ENCODE data around the gene MEDAG. TPM values are rescaled to one million over a fixed set of nuclear protein-coding genes. Genes with fewer than 3 reads are reported as not detected.

MEDAG gene
- not detected for total RNA-seq (2013)
- polyA plus RNA-seq (not detected), polyA minus RNA-seq (not detected in 2 replicates), total RNA-seq (0 to 1.2 (median 0.05) reads per million in 11 experiments)

GRCh38 chr13:30905932-30906383 lies at the start of gene MEDAG:
Gene MEDAG (plus strand): TSS chr13:30906271. CDS start chr13:30906516, 245 bp downstream.
- Histone ChIP-seq H3K4me3 (replicated peaks in 1 of 3; ENCODE audit: low read depth in 2 of 3, low read length in 3 of 3) (no peak within 1 kb of the TSS), H3K4me1 (ENCODE audit: control insufficient read depth in 1 of 2, insufficient read depth in 2 of 2, low read length in 2 of 2) (no peaks in the 10 kb centered on the region), H2AFZ (ENCODE audit: insufficient read depth, low read depth, low read length, poor library complexity, severe bottlenecking) (no peak within 1 kb of the TSS), H3K79me2 (ENCODE audit: insufficient read depth, low read length) (no peaks in the 10 kb centered on the region), H3K9me3 (replicated peaks in 1 of 2; ENCODE audit: control insufficient read depth in 1 of 2, insufficient read depth in 1 of 2, low read length in 2 of 2) (no peaks in the 10 kb centered on the region), H3K9ac (ENCODE audit: insufficient read depth, low read length, poor library complexity, severe bottlenecking) (no peak within 1 kb of the TSS), H4K20me1 (ENCODE audit: insufficient read depth, low read length) (no peaks in the 10 kb centered on the region), H3K27ac (ENCODE audit: low read depth in 1 of 2, low read length in 2 of 2) (no peak within 1 kb of the TSS), H3K36me3 (replicated peaks in 1 of 2; ENCODE audit: control insufficient read depth in 1 of 2, insufficient read depth in 2 of 2, low read length in 2 of 2) (no peaks in the 10 kb centered on the region), H3K27me3 (ENCODE audit: control insufficient read depth in 2 of 2, insufficient read depth in 2 of 2, low read length in 2 of 2) (peaks cover 47 to 60% of the 10 kb centered on the region in 2 donors), H3K4me2 (replicated peaks; ENCODE audit: extremely low read depth, low read length, poor library complexity, severe bottlenecking) (no peak within 1 kb of the TSS)
- Mint-ChIP-seq H3K36me3 (peaks cover 0 to 3% of the 10 kb centered on the region in 2 donors), H3K27me3 (ENCODE audit: low read depth in 3 of 3) (peaks cover 51 to 64% (median 59%) of the 10 kb centered on the region in 3 donors), H3K4me3 (peak within 1 kb of the TSS in 1 of 2 donors; percentile 67), H3K9me3 (peaks cover 0 to 13% (median 4%) of the 10 kb centered on the region in 7 donors), H3K4me1 (peaks cover 8% of the 10 kb centered on the region), H3K27ac (no peak within 1 kb of the TSS)
- no peak for DNase-seq
- 21% methylated on average over 30 of the region's 35 CpGs for WGBS (ENCODE audit: insufficient coverage)
- TF ChIP-seq CTCF (IDR thresholded peaks at IDR 0.05): no peak
- intact Hi-C loops (cut with micrococcal nuclease): no loop called here

- Histone ChIP-seq H3K4me1 (ENCODE audit: control insufficient read depth in 1 of 2, insufficient read depth in 2 of 2, low read length in 2 of 2) (no peaks in the 10 kb centered on the region), H3K9me3 (replicated peaks in 1 of 2; ENCODE audit: control insufficient read depth in 1 of 2, insufficient read depth in 1 of 2, low read length in 2 of 2) (no peaks in the 10 kb centered on the region), H3K4me2 (replicated peaks; ENCODE audit: extremely low read depth, low read length, poor library complexity, severe bottlenecking) (no peak overlapping the region), H3K9ac (ENCODE audit: insufficient read depth, low read length, poor library complexity, severe bottlenecking) (no peak overlapping the region), H3K36me3 (replicated peaks in 1 of 2; ENCODE audit: control insufficient read depth in 1 of 2, insufficient read depth in 2 of 2, low read length in 2 of 2) (no peaks in the 10 kb centered on the region), H3K27ac (ENCODE audit: low read depth in 1 of 2, low read length in 2 of 2) (no peak overlapping the region), H2AFZ (ENCODE audit: insufficient read depth, low read depth, low read length, poor library complexity, severe bottlenecking) (no peak overlapping the region), H3K79me2 (ENCODE audit: insufficient read depth, low read length) (no peaks in the 10 kb centered on the region), H3K27me3 (ENCODE audit: control insufficient read depth in 2 of 2, insufficient read depth in 2 of 2, low read length in 2 of 2) (no peaks in the 10 kb centered on the region), H3K4me3 (replicated peaks in 1 of 3; ENCODE audit: low read depth in 2 of 3, low read length in 3 of 3) (no peak overlapping the region), H4K20me1 (ENCODE audit: insufficient read depth, low read length) (no peaks in the 10 kb centered on the region)
- TF ChIP-seq CTCF (IDR thresholded peaks at IDR 0.05): no peak
- no peak for DNase-seq
- Mint-ChIP-seq H3K27me3 (ENCODE audit: low read depth in 3 of 3) (peaks cover 2 to 5% (median 3%) of the 10 kb centered on the region in 3 donors), H3K4me1 (no peaks in the 10 kb centered on the region), H3K27ac (no peak overlapping the region), H3K36me3 (no peaks in the 10 kb centered on the region), H3K4me3 (no peak overlapping the region), H3K9me3 (peaks cover 0 to 5% (median 3%) of the 10 kb centered on the region in 7 donors)
- 65% methylated on average over 3 of the region's 4 CpGs for WGBS (ENCODE audit: insufficient coverage)
- intact Hi-C loops (cut with micrococcal nuclease): no loop called here
These were observed 49.1 kb upstream of the MEDAG start for GRCh38 chr13:30857018-30857417.
